Fibroblast of skin of back (primary cell): ENCODE data around the gene PUS1.
"Not testable (repeated sequence)": the region's sequence is repeated elsewhere in the genome, so short reads cannot be mapped to it uniquely, and the experiment has no call there.

Experiments used
- DNase-seq: peaks from one replicate; pipeline ENCODE4 v3.0.0-alpha.2; 2013

The PUS1 gene

GRCh38 chr12:131963381-131963780 lies 34.3 kb downstream of the PUS1 start:
- no peak for DNase-seq

DNA sequence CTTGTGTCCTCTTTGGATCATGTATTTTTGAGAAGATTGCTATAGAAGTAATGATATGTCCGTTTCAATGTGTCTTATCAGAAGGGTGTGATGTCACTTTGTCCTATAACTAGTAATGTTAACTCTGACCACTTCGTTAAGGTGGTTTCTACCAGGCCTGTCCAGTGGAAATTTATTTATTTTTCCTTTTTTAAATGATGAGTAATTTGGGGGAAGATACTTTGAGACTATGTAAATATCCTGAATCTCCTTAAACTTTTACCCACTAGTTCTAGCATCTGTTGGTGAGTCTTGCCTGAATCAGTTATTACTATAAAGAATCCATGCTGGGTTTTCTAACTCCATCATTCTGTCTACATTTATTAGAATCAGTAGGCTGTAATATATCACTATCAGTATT lies 36.0 kb downstream of the PUS1 start:
- no peak for DNase-seq

GRCh38 chr12:131971226-131971625 lies 42.1 kb downstream of the PUS1 start:
- DNase-seq = no peak

- DNase-seq = no peak
These were observed 46.2 kb downstream of the PUS1 start for GRCh38 chr12:131975228-131975627.

DNA sequence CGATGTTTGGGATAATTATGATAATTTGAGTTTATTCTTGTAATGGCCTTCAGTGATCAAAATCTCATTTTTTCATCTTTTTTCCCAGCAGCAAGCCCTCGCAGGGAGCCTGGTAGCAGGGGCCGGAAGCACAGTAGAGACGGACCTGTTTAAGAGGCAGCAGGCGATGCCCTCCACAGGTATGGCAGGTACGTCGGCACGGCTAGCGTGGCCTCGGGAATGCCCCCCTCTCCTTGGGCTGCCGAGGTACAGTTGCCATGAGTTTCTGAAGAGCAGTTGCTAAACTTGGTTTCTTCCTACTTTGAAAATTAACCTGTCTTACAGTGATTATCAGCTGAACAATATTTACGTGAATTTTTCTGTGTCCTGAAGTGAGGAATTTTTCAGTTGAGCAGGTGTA lies 50.5 kb downstream of the PUS1 start:
- no peak for DNase-seq

DNA sequence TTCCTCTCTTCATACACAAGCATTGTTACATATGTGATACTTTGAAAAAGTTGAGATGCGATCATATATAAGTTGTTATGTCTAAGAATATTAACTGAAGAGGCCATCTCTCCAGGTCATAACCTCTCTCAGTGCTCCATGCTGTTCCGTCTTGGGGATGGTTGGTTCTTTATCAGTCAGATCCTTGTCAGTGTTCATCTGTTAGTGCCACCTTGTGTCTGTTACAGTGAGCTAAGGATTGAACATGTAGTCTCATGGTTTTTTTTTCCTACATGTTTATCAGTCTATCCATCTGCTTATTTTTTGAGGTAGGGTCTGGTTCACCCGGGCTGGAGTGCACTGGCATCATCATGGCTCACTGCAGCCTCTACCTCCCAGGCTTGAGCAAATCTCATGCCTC lies 51.2 kb downstream of the PUS1 start:
- DNase-seq = peak; percentile 7

DNA sequence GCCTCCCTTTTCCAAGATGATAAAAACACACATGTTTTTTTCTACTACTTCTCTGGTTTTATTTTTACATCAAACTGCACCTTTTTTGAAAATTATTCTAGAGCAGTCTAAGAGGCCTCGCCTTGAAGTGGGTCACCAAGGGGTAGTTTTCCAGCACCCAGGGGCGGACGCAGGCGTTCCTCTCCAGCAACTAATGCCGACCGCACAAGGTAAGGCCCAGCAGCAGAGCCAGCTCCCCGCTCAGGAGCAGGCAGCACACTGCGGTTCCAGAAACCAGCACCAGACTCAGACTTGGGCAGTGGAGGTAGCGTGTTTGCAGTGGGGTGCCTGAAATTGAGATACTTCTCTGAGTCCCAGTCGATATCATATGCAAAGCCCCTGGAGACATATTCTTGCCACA lies 52.3 kb downstream of the PUS1 start:
- DNase-seq = no peak

DNA sequence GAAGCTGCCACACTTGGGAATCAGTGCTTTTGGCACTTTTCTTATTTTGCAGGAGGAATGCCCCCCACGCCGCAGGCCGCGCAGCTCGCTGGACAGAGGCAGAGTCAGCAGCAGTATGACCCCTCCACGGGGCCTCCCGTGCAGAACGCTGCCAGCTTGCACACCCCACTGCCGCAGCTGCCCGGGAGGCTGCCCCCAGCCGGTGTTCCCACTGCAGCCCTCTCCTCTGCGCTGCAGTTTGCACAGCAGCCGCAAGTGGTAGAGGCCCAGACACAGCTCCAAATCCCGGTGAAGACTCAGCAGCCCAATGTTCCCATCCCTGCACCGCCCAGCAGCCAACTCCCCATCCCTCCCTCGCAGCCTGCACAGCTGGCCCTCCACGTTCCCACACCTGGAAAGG lies 53.0 kb downstream of the PUS1 start:
- DNase-seq = no peak

GRCh38 chr12:131983026-131983425 lies 54.0 kb downstream of the PUS1 start:
- DNase-seq = no peak

GRCh38 chr12:131983554-131983953 lies 54.5 kb downstream of the PUS1 start:
- no peak for DNase-seq

DNA sequence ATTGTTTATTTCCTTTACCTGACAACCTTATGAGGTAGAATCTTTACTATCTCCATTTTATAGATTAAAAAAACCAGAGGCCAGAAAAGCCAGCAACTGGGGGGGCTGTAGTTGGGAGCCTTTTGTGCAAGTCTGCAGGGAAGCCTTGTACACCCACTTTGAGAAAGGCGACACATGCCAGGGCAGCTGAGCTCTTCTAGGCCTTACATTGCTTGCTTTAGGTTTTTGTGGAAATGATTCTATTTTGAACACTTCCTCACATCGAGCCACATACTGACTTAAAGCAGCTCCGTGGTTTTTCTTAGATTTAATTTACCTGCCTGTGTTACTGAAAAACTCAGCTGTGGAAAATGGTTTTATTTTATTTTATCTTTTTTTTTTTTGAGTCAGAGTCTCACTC lies 55.3 kb downstream of the PUS1 start:
- DNase-seq = no peak

GRCh38 chr12:131985510-131985875 lies 56.4 kb downstream of the PUS1 start:
- DNase-seq = not testable (repeated sequence)

- no peak for DNase-seq
These were observed 57.3 kb downstream of the PUS1 start for GRCh38 chr12:131986361-131986760.

- DNase-seq = no peak
These were observed 57.8 kb downstream of the PUS1 start for GRCh38 chr12:131986910-131987309.

GRCh38 chr12:131987552-131987951 lies 58.5 kb downstream of the PUS1 start:
- DNase-seq = no peak

DNA sequence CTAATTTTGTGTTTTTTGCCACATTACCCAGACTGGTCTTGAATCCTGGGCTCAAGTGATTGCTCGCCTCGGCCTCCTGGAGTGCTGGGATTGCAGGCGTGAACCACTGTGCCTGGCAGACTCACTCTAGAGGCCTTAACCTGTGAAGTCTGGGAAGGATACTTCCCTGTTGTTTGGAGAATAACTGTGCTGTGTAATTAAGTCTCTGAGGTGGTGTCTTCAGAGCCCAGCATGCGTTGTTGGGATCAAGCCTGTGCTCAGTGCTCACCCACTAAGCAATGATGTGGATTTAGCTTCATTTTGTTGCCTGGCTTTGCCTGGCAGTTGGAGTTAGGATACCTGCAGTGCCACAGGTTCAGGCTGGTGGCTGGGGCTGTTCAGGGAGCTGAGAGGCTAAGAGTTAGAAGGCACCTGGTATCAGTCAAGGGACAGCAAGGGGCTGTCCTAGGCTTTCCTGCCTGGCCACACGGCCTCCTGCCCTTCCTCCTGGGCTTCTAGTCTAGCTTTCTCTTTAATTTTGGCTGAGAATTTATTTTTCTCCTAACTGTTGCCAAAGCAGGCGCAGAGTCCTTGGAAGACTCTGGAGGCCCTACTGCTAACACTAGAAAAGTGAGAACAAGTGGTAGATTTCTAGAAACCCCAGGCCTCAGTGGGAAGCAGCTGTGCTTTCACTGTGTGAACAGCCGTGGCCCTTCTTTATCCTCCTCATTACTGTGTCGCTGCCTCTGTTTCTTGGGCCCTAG lies 59.1 kb downstream of the PUS1 start:
- DNase-seq = no peak

DNA sequence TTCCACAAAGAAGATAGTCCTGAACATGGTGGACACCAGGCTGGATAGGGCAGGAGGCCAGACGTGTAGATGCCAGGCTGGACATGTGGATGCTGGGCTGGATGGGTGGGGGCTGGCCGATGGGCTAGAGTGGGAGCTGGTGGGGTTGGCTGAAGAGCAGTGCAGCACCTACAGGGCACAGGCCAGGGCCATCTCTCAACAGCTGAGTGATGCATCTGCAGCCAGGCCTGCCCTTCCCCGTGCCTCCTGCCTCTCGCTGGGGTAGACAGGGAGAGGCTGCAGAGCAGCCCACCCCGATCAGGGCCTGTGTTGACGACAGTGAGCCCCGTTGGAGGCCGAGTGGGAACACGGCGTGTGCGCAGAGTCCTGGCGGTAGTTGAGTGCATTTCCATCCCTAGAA lies 59.9 kb downstream of the PUS1 start:
- no peak for DNase-seq

- DNase-seq = peak; percentile 66
These were observed 61.2 kb downstream of the PUS1 start for GRCh38 chr12:131990066-131990979.

- DNase-seq = no peak
These were observed 61.9 kb downstream of the PUS1 start for GRCh38 chr12:131990980-131991305.

- DNase-seq = peak; percentile 89
These were observed 62.8 kb downstream of the PUS1 start for GRCh38 chr12:131991816-131992430.

DNA sequence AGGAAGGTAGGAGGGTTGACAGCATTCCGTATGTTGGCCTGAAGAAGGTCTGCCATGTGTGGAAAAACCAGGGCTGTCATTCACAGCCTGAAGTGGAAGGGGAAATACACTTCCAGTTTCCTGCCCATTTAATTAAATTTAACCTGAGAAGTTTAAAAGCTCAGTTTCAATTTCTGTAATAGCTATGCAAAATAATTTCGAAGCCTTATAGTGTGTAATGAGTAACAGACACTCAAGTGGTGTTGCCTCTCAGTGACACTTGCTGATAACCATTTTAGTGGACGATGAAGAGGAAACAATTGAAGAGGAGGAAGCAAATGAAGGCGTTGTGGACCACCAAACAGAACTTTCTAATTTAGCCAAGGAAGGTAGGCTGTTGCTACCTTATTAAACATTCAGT lies 65.5 kb downstream of the PUS1 start:
- no peak for DNase-seq
